ENCODE data around the gene POU3F1.
"Not testable (repeated sequence)": the region's sequence is repeated elsewhere in the genome, so short reads cannot be mapped to it uniquely, and the experiment has no call there.

Gene POU3F1

GRCh38 chr1:38044221-38045215 lies 2.1 kb downstream of the POU3F1 start:
- peak overlapping the region; percentile 13 to 52 for H3K27ac Mint-ChIP-seq
- H3K9me3 Mint-ChIP-seq = no peaks in the 10 kb centered on the region
- ATAC-seq (no peak), DNase-seq (no peak)
- H3K4me1 Mint-ChIP-seq = peaks cover 27% of the 10 kb centered on the region
- peaks cover 74% of the 10 kb centered on the region for H3K27me3 Mint-ChIP-seq
- peak overlapping the region; percentile 81 to 89 for H3K4me3 Mint-ChIP-seq

- no peak for ATAC-seq
- H3K4me1 Mint-ChIP-seq = peaks cover 27% of the 10 kb centered on the region
- no peak overlapping the region for H3K27ac Mint-ChIP-seq
- peaks cover 76% of the 10 kb centered on the region for H3K27me3 Mint-ChIP-seq
- no peaks in the 10 kb centered on the region for H3K9me3 Mint-ChIP-seq
- no peak for DNase-seq
- H3K4me3 Mint-ChIP-seq = peak overlapping the region in 1 of 2 donors; percentile 21
Observed at GRCh38 chr1:38043036-38043747, 3.4 kb downstream of the POU3F1 start.

- Mint-ChIP-seq H3K9me3 (no peaks in the 10 kb centered on the region), H3K27ac (peak overlapping the region in 1 of 2 donors; percentile 25), H3K4me3 (no peak overlapping the region), H3K4me1 (peaks cover 20% of the 10 kb centered on the region), H3K27me3 (peaks cover 66% of the 10 kb centered on the region)
- ATAC-seq = no peak
- DNase-seq = no peak
Observed at GRCh38 chr1:38041936-38042834, 4.4 kb downstream of the POU3F1 start.

GRCh38 chr1:38039331-38040088 lies 7.1 kb downstream of the POU3F1 start:
- peaks cover 14% of the 10 kb centered on the region for H3K4me1 Mint-ChIP-seq
- ATAC-seq (no peak), DNase-seq (no peak)
- no peaks in the 10 kb centered on the region for H3K9me3 Mint-ChIP-seq
- H3K4me3 Mint-ChIP-seq = no peak overlapping the region
- H3K27me3 Mint-ChIP-seq = peaks cover 58% of the 10 kb centered on the region
- H3K27ac Mint-ChIP-seq = no peak overlapping the region

- peaks cover 52% of the 10 kb centered on the region for H3K27me3 Mint-ChIP-seq
- no peaks in the 10 kb centered on the region for H3K9me3 Mint-ChIP-seq
- no peak overlapping the region for H3K27ac Mint-ChIP-seq
Observed at GRCh38 chr1:38038861-38039260, 7.7 kb downstream of the POU3F1 start.

GRCh38 chr1:38037221-38037939 lies 9.2 kb downstream of the POU3F1 start:
- Mint-ChIP-seq H3K27ac (no peak overlapping the region), H3K9me3 (no peaks in the 10 kb centered on the region), H3K27me3 (peaks cover 37% of the 10 kb centered on the region), H3K4me3 (no peak overlapping the region), H3K4me1 (no peaks in the 10 kb centered on the region)
- ATAC-seq (no peak), DNase-seq (no peak)

More at GRCh38 chr1:38038861-38039260, 7.7 kb downstream of the POU3F1 start:
- DNase-seq = no peak
- Mint-ChIP-seq H3K4me1 (peaks cover 8% of the 10 kb centered on the region), H3K4me3 (no peak overlapping the region)
- ATAC-seq = no peak

GRCh38 chr1:38034871-38035270 lies 11.7 kb downstream of the POU3F1 start:
- Mint-ChIP-seq H3K9me3 (no peaks in the 10 kb centered on the region), H3K4me3 (no peak overlapping the region), H3K4me1 (peaks cover 22% of the 10 kb centered on the region), H3K27ac (peak overlapping the region in 1 of 2 donors; percentile 37), H3K27me3 (peaks cover 14% of the 10 kb centered on the region)
- DNase-seq (no peak), ATAC-seq (no peak)

GRCh38 chr1:38032992-38033391 lies 13.6 kb downstream of the POU3F1 start:
- not testable (repeated sequence) for ATAC-seq, H3K27ac Mint-ChIP-seq, DNase-seq, H3K27me3 Mint-ChIP-seq, H3K9me3 Mint-ChIP-seq, H3K4me3 Mint-ChIP-seq
- peaks cover 40% of the 10 kb centered on the region for H3K4me1 Mint-ChIP-seq

- Mint-ChIP-seq H3K9me3 (no peaks in the 10 kb centered on the region), H3K4me3 (no peak overlapping the region), H3K4me1 (peaks cover 55% of the 10 kb centered on the region), H3K27me3 (no peaks in the 10 kb centered on the region), H3K27ac (peak overlapping the region in 1 of 2 donors; percentile 31)
- DNase-seq = no peak
- ATAC-seq = no peak
Observed at GRCh38 chr1:38031513-38031866, 15.1 kb downstream of the POU3F1 start.

GRCh38 chr1:38030596-38031512 lies 15.7 kb downstream of the POU3F1 start:
- Mint-ChIP-seq H3K4me3 (peak overlapping the region; percentile 74 to 75), H3K27ac (peak overlapping the region; percentile 67 to 85), H3K27me3 (no peaks in the 10 kb centered on the region), H3K9me3 (no peaks in the 10 kb centered on the region), H3K4me1 (peaks cover 62% of the 10 kb centered on the region)
- DNase-seq (no peak), ATAC-seq (no peak)

- H3K4me3 Mint-ChIP-seq = peak overlapping the region; percentile 74 to 75
- peaks cover 66% of the 10 kb centered on the region for H3K4me1 Mint-ChIP-seq
- DNase-seq (peak; percentile 61 to 83), ATAC-seq (peak; percentile 64)
- peak overlapping the region; percentile 85 to 90 for H3K27ac Mint-ChIP-seq
- H3K27me3 Mint-ChIP-seq = no peaks in the 10 kb centered on the region
- H3K9me3 Mint-ChIP-seq = no peaks in the 10 kb centered on the region
Observed at GRCh38 chr1:38029685-38030511, 16.7 kb downstream of the POU3F1 start.

GRCh38 chr1:38029081-38029681 lies 17.4 kb downstream of the POU3F1 start:
- H3K27me3 Mint-ChIP-seq = no peaks in the 10 kb centered on the region
- H3K27ac Mint-ChIP-seq = peak overlapping the region in 1 of 2 donors; percentile 90
- ATAC-seq (no peak), DNase-seq (no peak)
- no peaks in the 10 kb centered on the region for H3K9me3 Mint-ChIP-seq
- peak overlapping the region; percentile 74 to 75 for H3K4me3 Mint-ChIP-seq
- peaks cover 66% of the 10 kb centered on the region for H3K4me1 Mint-ChIP-seq
